Ovary (tissue), 3 donors: Measurements from ENCODE around the gene C12orf76.

Experiments used
- CTCF ChIP-seq, 3 donors: fragments of 450-650 bp in 2 of 3; fragments of 200-600 bp in 1 of 3; IDR thresholded peaks; one replicate each; pipeline versions ENCODE4 v1.5.1 to v1.8.0; 2016 to 2022; ENCODE audit warnings: antibody characterized with exemption in 3 of 3, mild to moderate bottlenecking in 1 of 3
- EP300 ChIP-seq: sonication (generic); formaldehyde crosslinking; IDR thresholded peaks from one replicate; pipeline ENCODE4 v1.6.1; 2017; ENCODE audit warnings: antibody characterized with exemption
- POLR2A ChIP-seq: fragments of 450-650 bp; IDR thresholded peaks from one replicate; pipeline ENCODE4 v1.6.1; 2017; ENCODE audit warnings: antibody characterized with exemption, mild to moderate bottlenecking, moderate library complexity
- donor health status: DM: no; HTN: no; CAD: no.

- TF ChIP-seq EP300 (no peak), CTCF (IDR thresholded peaks at IDR 0.05) (no peak), POLR2A (no peak)
Measured at GRCh38 chr12:110012659-110013058, 35.7 kb downstream of the C12orf76 start.
